OCI-M2 (cell line): Measurements from ENCODE around the gene TFDP1.
"Not testable (repeated sequence)": the region's sequence is repeated elsewhere in the genome, so short reads cannot be mapped to it uniquely, and the experiment has no call there.

Experiments used
- DNase-seq: peaks from one replicate; lab custom pipeline; 2025; ENCODE audit not compliant: unreplicated experiment; lab: John Stamatoyannopoulos, UW

TFDP1 gene

GRCh38 chr13:113565526-113566226, 18.9 kb upstream of the TFDP1 start:
- no peak for DNase-seq

DNA sequence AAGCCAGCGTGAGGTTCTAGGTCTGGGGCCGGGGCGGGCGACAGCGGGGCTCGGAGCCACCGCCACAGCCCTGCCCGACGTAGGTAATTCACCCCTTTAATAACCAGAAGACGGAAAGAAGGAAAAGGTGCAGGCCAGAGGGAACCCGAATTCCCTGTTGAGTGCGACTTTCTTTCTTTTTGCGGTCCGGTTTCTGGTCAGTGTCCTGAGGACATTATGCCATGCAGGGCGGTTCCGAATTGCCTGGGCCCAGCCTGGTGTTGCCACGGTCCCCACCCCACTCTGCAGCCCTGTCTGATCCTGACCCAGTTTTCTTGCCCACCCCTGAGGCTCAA, 18.4 kb upstream of the TFDP1 start:
- DNase-seq, result no peak

DNA sequence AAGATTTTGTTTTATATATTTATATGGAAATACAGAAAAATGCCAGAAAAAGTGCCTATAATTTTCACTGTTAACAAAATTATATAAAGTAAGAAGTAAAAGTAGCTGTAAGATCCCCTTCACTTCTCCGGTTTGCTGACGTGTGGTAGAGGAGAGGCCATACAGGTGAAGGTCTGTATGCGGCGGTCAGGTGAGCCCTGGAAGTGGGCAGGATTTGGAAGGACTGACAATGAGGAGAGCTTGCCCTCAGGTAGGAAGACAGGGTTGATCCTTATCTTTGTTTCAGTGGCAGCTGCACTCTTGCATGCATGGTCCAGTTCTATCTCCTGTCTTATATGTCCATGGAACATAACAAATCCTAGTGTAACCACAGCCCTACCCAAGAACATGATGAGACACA, 16.9 kb upstream of the TFDP1 start:
- no peak for DNase-seq

- DNase-seq, result no peak
Observed at GRCh38 chr13:113573065-113573464, 11.5 kb upstream of the TFDP1 start.

- no peak for DNase-seq
Observed at GRCh38 chr13:113576597-113576996, 8.0 kb upstream of the TFDP1 start.

- DNase-seq, result no peak
Observed at GRCh38 chr13:113577881-113578435, 6.6 kb upstream of the TFDP1 start.

DNA sequence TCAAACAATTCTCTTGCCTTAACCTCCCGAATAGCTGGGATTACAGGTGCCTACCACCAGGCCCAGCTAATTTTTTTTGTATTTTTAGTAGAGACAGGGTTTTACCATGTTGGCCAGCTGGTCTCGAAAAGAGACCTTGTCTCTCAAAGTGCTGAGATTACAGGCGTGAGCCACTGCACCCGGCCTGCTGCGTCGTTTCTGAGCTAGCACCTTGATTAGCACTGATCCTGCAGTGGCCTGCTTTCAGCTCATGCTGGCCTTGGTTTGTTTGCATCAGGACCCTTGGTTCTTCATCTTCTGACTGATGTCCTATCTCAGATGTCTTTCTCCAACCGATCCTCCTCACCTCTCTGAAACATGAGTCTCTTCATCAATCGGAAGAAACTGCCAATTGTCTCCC, 4.9 kb upstream of the TFDP1 start:
- DNase-seq, result no peak

- DNase-seq, result no peak
Observed at GRCh38 chr13:113581871-113582270, 2.7 kb upstream of the TFDP1 start.

DNA sequence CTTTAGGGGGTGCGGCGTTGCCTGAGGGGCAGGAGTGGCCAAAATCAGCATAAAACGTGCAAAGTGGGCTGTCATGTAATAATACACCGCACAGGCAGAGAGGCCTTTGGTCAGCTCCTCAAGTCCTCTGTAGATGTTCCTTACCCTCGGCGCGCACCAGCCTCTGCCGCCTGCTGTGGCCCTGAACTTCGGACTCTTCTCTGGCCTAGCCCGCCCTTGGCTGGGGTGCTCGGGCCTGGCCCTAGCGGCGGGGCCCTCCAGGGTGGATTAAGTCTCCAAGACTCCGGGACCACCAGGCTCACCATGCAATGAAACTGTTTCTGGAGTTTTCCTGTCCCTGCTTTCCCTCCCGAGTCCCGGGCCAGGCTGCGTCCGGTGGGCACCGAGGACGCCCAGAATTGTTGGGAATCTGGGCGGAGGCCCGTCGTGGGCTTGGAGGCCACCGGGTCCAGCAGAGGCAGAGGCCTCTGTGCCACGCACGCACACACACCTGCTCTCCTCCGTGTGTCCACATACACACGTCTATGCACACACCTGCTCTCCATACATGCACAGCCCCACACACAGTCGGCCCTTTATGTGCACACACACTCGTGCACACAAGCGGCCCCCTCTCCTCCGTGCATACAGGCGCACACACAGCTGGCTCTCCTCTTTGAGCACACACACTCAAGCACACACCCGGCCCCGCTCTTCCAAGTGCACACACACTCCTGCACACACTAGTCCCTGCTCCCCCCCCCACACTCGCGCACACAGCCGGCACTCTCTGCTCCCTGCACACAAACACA, 1.5 kb upstream of the TFDP1 start:
- DNase-seq, result no peak

- no peak for DNase-seq
Observed at GRCh38 chr13:113584870-113585671, 518 bp downstream of the TFDP1 start.

GRCh38 chr13:113585896-113586295, 1.3 kb downstream of the TFDP1 start:
- DNase-seq, result no peak

DNA sequence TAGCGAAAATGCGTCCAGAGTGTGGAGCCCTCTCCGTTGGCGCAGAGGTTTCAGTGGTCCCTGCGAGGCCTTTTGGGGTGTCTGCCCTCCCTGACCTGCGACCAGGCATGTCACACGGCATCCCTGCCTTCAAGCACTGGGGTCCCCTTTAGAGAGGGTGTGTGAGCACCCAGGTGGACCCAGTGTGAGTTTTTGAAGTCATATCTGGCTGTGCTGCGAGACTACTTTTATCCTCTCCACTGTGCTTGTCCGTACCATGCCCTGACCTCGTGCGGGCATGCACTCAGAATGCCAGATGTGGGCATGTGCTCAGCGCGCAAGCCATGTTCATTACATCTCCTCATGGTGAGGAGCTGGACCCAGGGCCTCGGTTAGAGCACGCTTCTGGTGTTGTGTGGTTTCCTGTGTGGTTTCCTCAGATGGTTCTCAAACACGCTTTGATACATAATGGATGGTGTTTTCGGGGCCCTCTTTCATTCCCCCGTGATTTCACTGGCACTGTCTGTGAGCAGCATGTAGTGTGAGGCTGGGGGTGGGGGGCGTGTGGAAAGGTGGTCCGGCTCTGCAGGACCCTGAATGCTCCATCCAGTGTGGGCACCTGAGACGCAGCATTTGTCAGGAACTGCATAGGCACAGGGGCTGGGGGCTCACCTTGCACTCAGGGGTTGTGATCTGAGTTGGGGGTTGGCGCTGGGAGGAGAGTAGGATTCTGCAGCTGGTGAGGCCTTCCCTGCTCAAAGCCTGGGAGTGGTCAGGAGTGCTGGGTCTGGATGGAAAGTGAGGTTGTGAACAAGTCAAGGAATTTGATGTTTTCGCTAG, 2.3 kb downstream of the TFDP1 start:
- no peak for DNase-seq

GRCh38 chr13:113588394-113589111, 4.0 kb downstream of the TFDP1 start:
- no peak for DNase-seq

DNA sequence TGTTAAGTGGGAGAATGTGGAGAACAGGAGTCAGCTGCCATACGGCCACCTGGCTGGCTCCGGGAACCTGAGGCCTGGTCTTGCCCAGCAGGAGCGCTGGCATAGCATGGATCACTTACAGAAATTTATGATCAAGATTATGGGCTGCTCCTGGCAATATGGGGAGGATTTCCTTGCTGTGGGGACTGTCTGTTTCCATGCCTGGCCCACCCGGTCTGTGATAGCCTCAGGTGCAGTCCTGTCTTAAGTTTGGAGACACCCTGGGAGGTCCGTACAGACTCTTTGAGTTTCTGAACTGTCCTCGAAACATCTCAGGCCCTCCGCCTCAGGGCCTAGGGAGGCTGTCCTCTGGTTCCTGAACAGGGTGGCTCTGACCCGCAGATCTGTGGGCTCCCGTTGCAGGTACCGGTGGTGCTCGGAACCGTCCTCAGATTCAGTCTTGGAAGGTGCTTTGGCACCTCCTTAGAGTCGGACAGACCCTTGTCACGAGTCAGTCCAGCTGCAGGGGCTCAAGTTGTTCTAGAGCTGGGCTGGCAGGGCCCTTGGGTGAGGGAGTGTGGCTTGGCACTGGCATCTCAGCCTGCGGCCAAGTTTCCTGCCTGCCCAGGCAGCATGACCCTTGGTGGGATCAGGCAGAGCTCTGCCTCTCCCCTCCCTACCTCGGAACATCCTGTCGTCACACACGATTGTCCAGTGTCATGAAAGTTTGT, 4.9 kb downstream of the TFDP1 start:
- DNase-seq, result no peak

- DNase-seq, result no peak
Observed at GRCh38 chr13:113589961-113590339, 5.4 kb downstream of the TFDP1 start.

GRCh38 chr13:113591750-113592149, 7.2 kb downstream of the TFDP1 start:
- DNase-seq, result no peak

- DNase-seq, result no peak
Observed at GRCh38 chr13:113592571-113592970, 8.0 kb downstream of the TFDP1 start.

GRCh38 chr13:113594066-113594821, 9.7 kb downstream of the TFDP1 start:
- DNase-seq, result not testable (repeated sequence)

- DNase-seq, result no peak
Observed at GRCh38 chr13:113595131-113595530, 10.6 kb downstream of the TFDP1 start.
